Astrocyte (in vitro differentiated cells and primary cell): ENCODE data around the gene GDF15. TPM values are rescaled to one million over a fixed set of nuclear protein-coding genes. Genes with fewer than 3 reads are reported as not detected.

Experiments used
- DNase-seq: peaks from one replicate; pipeline ENCODE4 v3.0.0-alpha.2; 2010; ENCODE audit warnings: low read depth
- FAIRE-seq: peaks from 2 replicates; lab custom pipeline; 2011; peaks lifted over from hg19 to GRCh38; lab: Jason Lieb, UNC
- H2AFZ ChIP-seq: 2 replicates; pipeline ENCODE4 v1.6.0; 2012; ENCODE audit warnings: low read depth, low read length, inconsistent platforms
- H3K27ac ChIP-seq: 2 replicates; pipeline ENCODE4 v1.5.1; 2011; ENCODE audit warnings: low read depth, low read length, inconsistent platforms
- H3K27me3 ChIP-seq: 2 replicates; pipeline ENCODE4 v1.6.0; 2011; ENCODE audit warnings: low read length, inconsistent platforms; ENCODE audit not compliant: insufficient read depth
- H3K36me3 ChIP-seq: 2 replicates; pipeline ENCODE4 v1.5.1; 2011; ENCODE audit warnings: low read length, inconsistent platforms; ENCODE audit not compliant: insufficient read depth
- H3K4me1 ChIP-seq: 2 replicates; pipeline ENCODE4 v1.5.1; 2011; ENCODE audit warnings: low read length, inconsistent platforms; ENCODE audit not compliant: insufficient read depth
- H3K4me2 ChIP-seq: 2 replicates; pipeline ENCODE4 v1.6.0; 2012; ENCODE audit warnings: low read length, inconsistent platforms
- H3K4me3 ChIP-seq: 2 replicates; pipeline ENCODE4 v1.5.1; 2011; ENCODE audit warnings: low read depth, mild to moderate bottlenecking, low read length, inconsistent platforms; ENCODE audit not compliant: insufficient read depth
- H3K79me2 ChIP-seq: 2 replicates; pipeline ENCODE4 v1.6.0; 2012; ENCODE audit warnings: mild to moderate bottlenecking, low read length, inconsistent platforms; ENCODE audit not compliant: insufficient read depth
- H3K9ac ChIP-seq: 2 replicates; pipeline ENCODE4 v1.6.0; 2012; ENCODE audit warnings: mild to moderate bottlenecking, low read length, inconsistent platforms
- H3K9me3 ChIP-seq: 2 replicates; pipeline ENCODE4 v1.5.1; 2012; ENCODE audit warnings: low read depth, mild to moderate bottlenecking, low read length, inconsistent platforms; ENCODE audit not compliant: insufficient read depth
- H4K20me1 ChIP-seq: 2 replicates; pipeline ENCODE4 v1.6.0; 2012; ENCODE audit warnings: low read length, inconsistent platforms; ENCODE audit not compliant: insufficient read depth
- H3K27ac Mint-ChIP-seq: one replicate; pipeline ENCODE4 v1.8.0; 2021; ENCODE audit warnings: mild to moderate bottlenecking, mixed read lengths; ENCODE audit not compliant: unreplicated experiment
- H3K27me3 Mint-ChIP-seq: one replicate; pipeline ENCODE4 v1.8.0; 2021; ENCODE audit warnings: low read depth, mixed read lengths; ENCODE audit not compliant: unreplicated experiment
- H3K36me3 Mint-ChIP-seq: one replicate; pipeline ENCODE4 v1.8.0; 2021; ENCODE audit warnings: low read depth, mixed read lengths; ENCODE audit not compliant: unreplicated experiment
- H3K4me1 Mint-ChIP-seq: one replicate; pipeline ENCODE4 v1.8.0; 2021; ENCODE audit warnings: low read depth, mixed read lengths; ENCODE audit not compliant: unreplicated experiment
- H3K4me3 Mint-ChIP-seq: one replicate; pipeline ENCODE4 v1.8.0; 2021; ENCODE audit warnings: mild to moderate bottlenecking, moderate library complexity, mixed read lengths; ENCODE audit not compliant: unreplicated experiment
- H3K9me3 Mint-ChIP-seq: one replicate; pipeline ENCODE4 v1.8.0; 2021; ENCODE audit warnings: mild to moderate bottlenecking, mixed read lengths; ENCODE audit not compliant: unreplicated experiment
- EZH2 ChIP-seq: IDR thresholded peaks from 2 replicates; pipeline ENCODE4 v1.6.1; 2012; ENCODE audit warnings: mild to moderate bottlenecking, low read length, inconsistent platforms; ENCODE audit not compliant: insufficient read depth
- total RNA-seq: library from RNA; stranded (reverse); gene quantifications from 2 replicates; pipeline ENCODE4 v1.2.1, GENCODE V29; 2021
- TF ChIP-seq, protein P1 (sequence below): IDR thresholded peaks from 2 replicates; pipeline ENCODE4 v1.5.1; 2011; ENCODE audit warnings: low read depth, mild to moderate bottlenecking, inconsistent platforms, low read length, moderate library complexity; ENCODE audit not compliant: insufficient read depth

Gene GDF15
- total RNA-seq, 1 donor from 2014 or later: 23.2 TPM

DNA sequence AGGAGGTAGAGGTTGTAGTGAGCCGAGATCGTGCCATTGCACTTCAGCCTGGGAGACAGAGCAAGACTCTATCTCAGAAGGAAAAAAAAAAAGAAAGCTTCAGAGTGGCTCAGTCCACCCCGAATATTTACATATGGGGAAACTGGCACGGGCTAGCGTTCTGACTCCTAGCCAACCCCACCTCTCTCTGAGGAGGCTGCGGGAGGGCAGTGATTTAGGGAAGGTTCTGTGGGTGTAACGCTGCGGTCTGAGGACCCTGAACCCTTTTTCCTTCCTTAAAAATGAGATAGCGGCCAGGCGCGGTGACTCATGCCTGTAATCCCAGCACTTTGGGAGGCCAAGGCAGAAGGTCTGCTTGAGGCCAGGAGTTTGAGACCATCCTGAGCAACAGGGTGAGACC, 6.5 kb downstream of the GDF15 start:
- no peak for TF ChIP-seq EZH2
- TF ChIP-seq, protein P1, sequence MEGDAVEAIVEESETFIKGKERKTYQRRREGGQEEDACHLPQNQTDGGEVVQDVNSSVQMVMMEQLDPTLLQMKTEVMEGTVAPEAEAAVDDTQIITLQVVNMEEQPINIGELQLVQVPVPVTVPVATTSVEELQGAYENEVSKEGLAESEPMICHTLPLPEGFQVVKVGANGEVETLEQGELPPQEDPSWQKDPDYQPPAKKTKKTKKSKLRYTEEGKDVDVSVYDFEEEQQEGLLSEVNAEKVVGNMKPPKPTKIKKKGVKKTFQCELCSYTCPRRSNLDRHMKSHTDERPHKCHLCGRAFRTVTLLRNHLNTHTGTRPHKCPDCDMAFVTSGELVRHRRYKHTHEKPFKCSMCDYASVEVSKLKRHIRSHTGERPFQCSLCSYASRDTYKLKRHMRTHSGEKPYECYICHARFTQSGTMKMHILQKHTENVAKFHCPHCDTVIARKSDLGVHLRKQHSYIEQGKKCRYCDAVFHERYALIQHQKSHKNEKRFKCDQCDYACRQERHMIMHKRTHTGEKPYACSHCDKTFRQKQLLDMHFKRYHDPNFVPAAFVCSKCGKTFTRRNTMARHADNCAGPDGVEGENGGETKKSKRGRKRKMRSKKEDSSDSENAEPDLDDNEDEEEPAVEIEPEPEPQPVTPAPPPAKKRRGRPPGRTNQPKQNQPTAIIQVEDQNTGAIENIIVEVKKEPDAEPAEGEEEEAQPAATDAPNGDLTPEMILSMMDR: no peak
- H3K9me3 ChIP-seq: no peaks in the 10 kb centered on the region
- peaks cover 2% of the 10 kb centered on the region for H3K79me2 ChIP-seq
- no peak for FAIRE-seq
- H3K4me1 Mint-ChIP-seq: no peaks in the 10 kb centered on the region
- H3K4me3 Mint-ChIP-seq: no peak overlapping the region
- peaks cover 2% of the 10 kb centered on the region for H3K27me3 ChIP-seq
- no peaks in the 10 kb centered on the region for H3K36me3 Mint-ChIP-seq
- no peak overlapping the region for H2AFZ ChIP-seq
- no peak overlapping the region for H3K27ac Mint-ChIP-seq
- H3K9me3 Mint-ChIP-seq: no peaks in the 10 kb centered on the region
- H3K27ac ChIP-seq: no peak overlapping the region
- peaks cover 10% of the 10 kb centered on the region for H3K4me1 ChIP-seq
- peak; percentile 53 for DNase-seq
- H4K20me1 ChIP-seq: peaks cover 17% of the 10 kb centered on the region
- peaks cover 18% of the 10 kb centered on the region for H3K27me3 Mint-ChIP-seq
- H3K4me2 ChIP-seq: no peak overlapping the region
- H3K9ac ChIP-seq: no peak overlapping the region
- H3K36me3 ChIP-seq: no peaks in the 10 kb centered on the region
- no peak overlapping the region for H3K4me3 ChIP-seq

DNA sequence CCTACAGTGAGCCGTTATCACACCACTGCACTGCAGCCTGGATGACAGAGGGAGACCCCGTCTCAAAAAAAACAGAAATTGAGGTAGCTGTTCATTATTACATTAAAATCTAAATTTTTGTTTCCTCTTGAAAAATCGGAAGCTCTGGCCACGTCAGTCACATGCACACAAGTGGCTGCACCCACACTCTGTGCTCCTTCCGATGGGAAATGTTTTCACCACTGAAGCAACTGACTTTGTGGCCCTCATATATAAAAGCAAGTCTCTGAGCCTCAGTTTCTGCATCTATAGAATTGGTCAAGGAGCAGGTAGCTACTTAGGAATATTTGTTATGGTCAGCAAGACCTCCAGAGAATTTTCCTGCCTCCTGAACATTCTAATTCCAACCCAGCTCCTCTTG, 7.0 kb downstream of the GDF15 start:
- FAIRE-seq (no peak), DNase-seq (no peak)
- Histone ChIP-seq H3K27ac (no peak overlapping the region), H3K4me2 (no peak overlapping the region), H4K20me1 (peaks cover 15% of the 10 kb centered on the region), H3K4me1 (peaks cover 9% of the 10 kb centered on the region), H2AFZ (no peak overlapping the region), H3K27me3 (peaks cover 2% of the 10 kb centered on the region), H3K79me2 (no peaks in the 10 kb centered on the region), H3K4me3 (no peak overlapping the region), H3K9ac (no peak overlapping the region), H3K36me3 (no peaks in the 10 kb centered on the region), H3K9me3 (no peaks in the 10 kb centered on the region)
- TF ChIP-seq, protein P1: no peak
- TF ChIP-seq EZH2: no peak
- Mint-ChIP-seq H3K4me1 (no peaks in the 10 kb centered on the region), H3K27me3 (peaks cover 23% of the 10 kb centered on the region), H3K27ac (no peak overlapping the region), H3K9me3 (no peaks in the 10 kb centered on the region), H3K36me3 (no peaks in the 10 kb centered on the region), H3K4me3 (no peak overlapping the region)

- no peak for DNase-seq
- Histone ChIP-seq H3K36me3 (no peaks in the 10 kb centered on the region), H3K27me3 (peaks cover 2% of the 10 kb centered on the region), H2AFZ (no peak overlapping the region), H3K27ac (no peak overlapping the region), H3K4me1 (peaks cover under 1% of the 10 kb centered on the region), H3K9ac (no peak overlapping the region), H3K4me2 (no peak overlapping the region), H3K79me2 (no peaks in the 10 kb centered on the region), H3K4me3 (no peak overlapping the region), H4K20me1 (peaks cover 12% of the 10 kb centered on the region), H3K9me3 (no peaks in the 10 kb centered on the region)
- TF ChIP-seq, protein P1: no peak
- no peak for TF ChIP-seq EZH2
- no peak overlapping the region for H3K4me3 Mint-ChIP-seq
- no peaks in the 10 kb centered on the region for H3K36me3 Mint-ChIP-seq
- no peak for FAIRE-seq
- H3K4me1 Mint-ChIP-seq: no peaks in the 10 kb centered on the region
- no peaks in the 10 kb centered on the region for H3K9me3 Mint-ChIP-seq
- peaks cover 28% of the 10 kb centered on the region for H3K27me3 Mint-ChIP-seq
- H3K27ac Mint-ChIP-seq: no peak overlapping the region
Observed at GRCh38 chr19:18393836-18394235, 7.9 kb downstream of the GDF15 start.
